T47D (cell line): ENCODE measurements around the gene C2orf42.
A peak's percentile ranks its signal among the peaks of the same experiment; 100 is the strongest.
"Not testable (repeated sequence)": the region's sequence is repeated elsewhere in the genome, so short reads cannot be mapped to it uniquely, and the experiment has no call there.

Experiments used
- DNase-seq, 2 experiments: peaks; one replicate each; pipeline versions ENCODE4 v3.0.0 to v3.0.0-alpha.2; 2011 to 2012; ENCODE audit warnings: low read depth in 1 of 2, low spot score in 1 of 2
- JUND ChIP-seq: IDR thresholded peaks from 2 replicates; pipeline ENCODE4 v1.6.1; 2012; ENCODE audit warnings: low read depth
- in situ Hi-C: cut with HindIII; loops from 2 replicates; pipeline ENCODE4 v1.10.0; 2016; ENCODE audit warnings: low sequenced_read_pairs, low pct_unique_long_range_greater_than_20kb

Gene C2orf42

GRCh38 chr2:70145851-70146739 is 44.7 kb downstream of the C2orf42 start:
- no peak for DNase-seq
- in situ Hi-C loops: no loop called here
- TF ChIP-seq JUND: no peak

GRCh38 chr2:70145144-70145490 is 45.7 kb downstream of the C2orf42 start:
- no peak for DNase-seq
- in situ Hi-C loops: no loop called here
- TF ChIP-seq JUND: no peak

- no peak for DNase-seq
- in situ Hi-C loops: no loop called here
- no peak for TF ChIP-seq JUND
Observed at GRCh38 chr2:70144443-70145143, 46.2 kb downstream of the C2orf42 start.

GRCh38 chr2:70143314-70144150 is 47.3 kb downstream of the C2orf42 start:
- peak; percentile 54 to 89 for DNase-seq
- in situ Hi-C loops: no loop called here
- no peak for TF ChIP-seq JUND

GRCh38 chr2:70142590-70143313 is 48.1 kb downstream of the C2orf42 start:
- in situ Hi-C loops: no loop called here
- peak; percentile 74 to 99 for DNase-seq
- TF ChIP-seq JUND: no peak

- TF ChIP-seq JUND: no peak
- in situ Hi-C loops: no loop called here
Observed at GRCh38 chr2:70141902-70142589, 48.8 kb downstream of the C2orf42 start.

GRCh38 chr2:70141212-70141901 is 49.5 kb downstream of the C2orf42 start:
- no peak for TF ChIP-seq JUND
- in situ Hi-C loops: no loop called here
- peak in 1 of 2 experiments; percentile 94 for DNase-seq

More at GRCh38 chr2:70141902-70142589, 48.8 kb downstream of the C2orf42 start:
- DNase-seq: peak in 1 of 2 experiments; percentile 73

- in situ Hi-C loops: no loop called here
- TF ChIP-seq JUND: no peak
- no peak for DNase-seq
Observed at GRCh38 chr2:70140791-70141211, 50.0 kb downstream of the C2orf42 start.

- DNase-seq, in situ Hi-C loops: not testable (repeated sequence)
Observed at GRCh38 chr2:70134323-70134983, 56.4 kb downstream of the C2orf42 start.

- no peak for TF ChIP-seq JUND
- in situ Hi-C loops: no loop called here
- DNase-seq: no peak
Observed at GRCh38 chr2:70133491-70134322, 57.1 kb downstream of the C2orf42 start.
